ENCODE measurements around the gene SYNGR1. TPM values are rescaled to one million over a fixed set of nuclear protein-coding genes. Genes with fewer than 3 reads are reported as not detected.

The SYNGR1 gene
- total and polyA plus RNA-seq, 8 donors, result 0.45 to 18.1 (median 6.4) TPM

DNA sequence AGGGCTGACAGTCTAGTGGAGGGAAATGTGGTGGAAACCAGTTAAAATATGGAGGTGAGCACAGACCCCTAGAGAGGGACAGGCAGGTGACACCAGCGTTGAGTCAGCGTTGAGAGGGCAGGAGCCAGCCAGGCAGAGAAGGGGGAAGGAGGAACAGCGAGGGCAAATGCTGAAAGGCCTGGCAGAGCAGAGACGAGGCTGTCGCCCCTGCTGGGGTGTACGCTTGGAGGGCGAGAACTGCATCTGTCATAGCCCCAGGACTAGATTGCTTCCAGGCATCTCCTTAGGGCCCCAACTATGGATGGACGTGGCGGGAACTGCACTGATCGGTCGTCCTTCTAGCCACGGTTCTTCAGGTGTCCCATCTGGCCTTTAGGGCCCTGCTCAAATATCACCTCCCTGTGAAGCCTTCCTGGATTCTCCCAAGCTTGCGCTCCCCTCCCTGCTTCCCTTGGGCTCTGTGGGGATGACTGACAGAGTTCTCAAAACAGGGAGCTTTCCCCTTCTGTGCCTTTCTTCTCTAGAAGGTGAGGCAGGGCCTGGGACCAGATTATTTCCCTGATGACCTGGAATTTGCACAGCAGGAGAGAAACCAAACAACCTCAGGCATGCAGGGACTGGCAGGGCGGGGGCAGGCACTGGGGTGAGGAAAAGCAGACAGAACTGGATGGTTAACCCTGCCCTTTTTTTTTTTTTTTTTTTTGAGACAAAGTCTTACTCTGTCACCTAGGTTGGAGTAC, 11.1 kb downstream of the SYNGR1 start:
- Histone ChIP-seq H3K9me3 (no peaks in the 10 kb centered on the region), H3K4me1 (peaks cover 0 to 22% (median 12%) of the 10 kb centered on the region in 4 donors), H3K36me3 (peaks cover 0 to 10% (median 2%) of the 10 kb centered on the region in 4 donors), H3K4me3 (no peak overlapping the region), H3K27me3 (no peaks in the 10 kb centered on the region), H3K27ac (no peak overlapping the region)
- intact Hi-C loops (cut with DNase I; ENCODE audit: low total_unique reads), result no loop called here
- TF ChIP-seq POLR2AphosphoS5 (IDR thresholded peaks at IDR 0.05), result no peak
- no peak for TF ChIP-seq EP300 (IDR thresholded peaks at IDR 0.05)
- TF ChIP-seq, protein P1, sequence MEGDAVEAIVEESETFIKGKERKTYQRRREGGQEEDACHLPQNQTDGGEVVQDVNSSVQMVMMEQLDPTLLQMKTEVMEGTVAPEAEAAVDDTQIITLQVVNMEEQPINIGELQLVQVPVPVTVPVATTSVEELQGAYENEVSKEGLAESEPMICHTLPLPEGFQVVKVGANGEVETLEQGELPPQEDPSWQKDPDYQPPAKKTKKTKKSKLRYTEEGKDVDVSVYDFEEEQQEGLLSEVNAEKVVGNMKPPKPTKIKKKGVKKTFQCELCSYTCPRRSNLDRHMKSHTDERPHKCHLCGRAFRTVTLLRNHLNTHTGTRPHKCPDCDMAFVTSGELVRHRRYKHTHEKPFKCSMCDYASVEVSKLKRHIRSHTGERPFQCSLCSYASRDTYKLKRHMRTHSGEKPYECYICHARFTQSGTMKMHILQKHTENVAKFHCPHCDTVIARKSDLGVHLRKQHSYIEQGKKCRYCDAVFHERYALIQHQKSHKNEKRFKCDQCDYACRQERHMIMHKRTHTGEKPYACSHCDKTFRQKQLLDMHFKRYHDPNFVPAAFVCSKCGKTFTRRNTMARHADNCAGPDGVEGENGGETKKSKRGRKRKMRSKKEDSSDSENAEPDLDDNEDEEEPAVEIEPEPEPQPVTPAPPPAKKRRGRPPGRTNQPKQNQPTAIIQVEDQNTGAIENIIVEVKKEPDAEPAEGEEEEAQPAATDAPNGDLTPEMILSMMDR (IDR thresholded peaks at IDR 0.05), result no peak
- TF ChIP-seq POLR2A (IDR thresholded peaks at IDR 0.05), result no peak
- DNase-seq, result peak in 1 of 2 donors; percentile 58
- 68 to 80% (median 71%) methylated on average over 14 of the region's 14 CpGs for WGBS, 5 donors

GRCh38 chr22:39361496-39361895, 11.7 kb downstream of the SYNGR1 start:
- H3K4me1 ChIP-seq, result peaks cover 0 to 22% (median 12%) of the 10 kb centered on the region in 4 donors
- no peaks in the 10 kb centered on the region for H3K9me3 ChIP-seq
- intact Hi-C loops (cut with DNase I; ENCODE audit: low total_unique reads), result no loop called here
- DNase-seq, result no peak
- no peaks in the 10 kb centered on the region for H3K27me3 ChIP-seq
- TF ChIP-seq EP300 (IDR thresholded peaks at IDR 0.05), result no peak
- 86 to 95% (median 92%) methylated on average over 7 of the region's 7 CpGs for WGBS, 5 donors
- peaks cover 0 to 11% (median 2%) of the 10 kb centered on the region in 4 donors for H3K36me3 ChIP-seq
- H3K4me3 ChIP-seq, result no peak overlapping the region
- no peak overlapping the region for H3K27ac ChIP-seq

DNA sequence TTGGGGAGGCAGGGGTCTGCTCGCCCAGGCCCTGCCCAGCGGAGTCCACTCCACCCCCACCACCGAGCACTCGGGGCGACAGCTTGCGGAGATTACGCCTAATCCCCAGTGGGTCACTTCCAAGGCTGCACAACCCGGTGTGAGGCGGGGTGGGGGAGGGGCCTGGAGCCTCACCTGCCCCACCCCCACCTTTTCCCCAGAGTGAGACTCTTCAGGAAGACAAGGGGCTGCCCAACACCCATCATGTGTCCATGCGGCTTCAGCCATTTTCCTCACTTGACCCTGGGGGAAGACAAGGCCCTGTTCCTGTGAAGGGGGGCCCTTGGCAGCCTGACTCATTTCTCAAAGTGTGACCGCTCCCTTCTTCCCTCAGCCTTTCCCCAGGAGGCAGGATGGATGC, 12.5 kb downstream of the SYNGR1 start:
- no peak for TF ChIP-seq POLR2A (IDR thresholded peaks at IDR 0.05)
- no peak for TF ChIP-seq POLR2AphosphoS5 (IDR thresholded peaks at IDR 0.05)
- TF ChIP-seq EP300 (IDR thresholded peaks at IDR 0.05), result no peak
- TF ChIP-seq, protein P1 (IDR thresholded peaks at IDR 0.05), result no peak
- H3K27me3 ChIP-seq, result no peaks in the 10 kb centered on the region
- DNase-seq, result no peak
- peaks cover 0 to 19% (median 2%) of the 10 kb centered on the region in 4 donors for H3K36me3 ChIP-seq
- H3K4me1 ChIP-seq, result peaks cover 0 to 22% (median 12%) of the 10 kb centered on the region in 4 donors
- H3K4me3 ChIP-seq, result no peak overlapping the region
- WGBS, 5 donors, result 62 to 87% (median 72%) methylated on average over 3 to 11 of the region's 11 CpGs
- no peaks in the 10 kb centered on the region for H3K9me3 ChIP-seq
- intact Hi-C loops (cut with DNase I; ENCODE audit: low total_unique reads), result no loop called here
- no peak overlapping the region for H3K27ac ChIP-seq

DNA sequence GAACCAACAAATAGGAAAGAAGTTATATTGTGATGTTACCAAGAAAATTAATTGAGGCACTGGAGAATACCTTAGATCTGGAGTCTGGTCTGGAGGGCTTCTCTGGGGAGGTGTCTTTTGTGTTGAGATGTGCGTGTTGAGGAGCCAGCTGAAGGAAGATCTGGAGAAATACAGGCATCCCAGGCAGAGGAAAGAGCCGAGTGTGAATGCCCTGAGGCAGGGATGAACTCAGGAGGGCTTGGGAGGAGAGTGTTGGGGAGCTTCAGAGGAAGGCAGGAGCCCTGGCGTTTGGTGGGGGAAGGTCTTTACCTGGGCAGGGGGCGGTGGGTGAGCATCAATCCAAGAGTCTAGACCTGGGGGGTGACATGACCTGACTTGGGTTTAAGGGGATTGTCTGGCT, 13.1 kb downstream of the SYNGR1 start:
- Histone ChIP-seq H3K9me3 (no peaks in the 10 kb centered on the region), H3K4me1 (peaks cover 0 to 22% (median 12%) of the 10 kb centered on the region in 4 donors), H3K27ac (no peak overlapping the region), H3K36me3 (peaks cover 0 to 19% (median 2%) of the 10 kb centered on the region in 4 donors), H3K4me3 (no peak overlapping the region), H3K27me3 (no peaks in the 10 kb centered on the region)
- 82 to 91% (median 85%) methylated on average over 4 of the region's 4 CpGs for WGBS, 5 donors
- intact Hi-C loops (cut with DNase I; ENCODE audit: low total_unique reads), result no loop called here
- TF ChIP-seq EP300 (IDR thresholded peaks at IDR 0.05), result no peak
- no peak for TF ChIP-seq POLR2A (IDR thresholded peaks at IDR 0.05)
- no peak for TF ChIP-seq POLR2AphosphoS5 (IDR thresholded peaks at IDR 0.05)
- TF ChIP-seq, protein P1 (IDR thresholded peaks at IDR 0.05), result no peak
- DNase-seq, result no peak

Data from stomach (tissue), 9 donors.